HG02840 (cell line): ENCODE results near the gene WASF2.

Experiments used
- ATAC-seq: cut with Tn5 transposase; IDR thresholded peaks from one replicate; pipeline ENCODE4 v1.9.1; 2021; ENCODE audit warnings: mild to moderate bottlenecking, moderate library complexity, moderate number of reproducible peaks; ENCODE audit not compliant: unreplicated experiment, low FRiP score

The WASF2 gene

GRCh38 chr1:27522432-27523336 lies 32.7 kb upstream of the WASF2 start:
- ATAC-seq, result no peak

DNA sequence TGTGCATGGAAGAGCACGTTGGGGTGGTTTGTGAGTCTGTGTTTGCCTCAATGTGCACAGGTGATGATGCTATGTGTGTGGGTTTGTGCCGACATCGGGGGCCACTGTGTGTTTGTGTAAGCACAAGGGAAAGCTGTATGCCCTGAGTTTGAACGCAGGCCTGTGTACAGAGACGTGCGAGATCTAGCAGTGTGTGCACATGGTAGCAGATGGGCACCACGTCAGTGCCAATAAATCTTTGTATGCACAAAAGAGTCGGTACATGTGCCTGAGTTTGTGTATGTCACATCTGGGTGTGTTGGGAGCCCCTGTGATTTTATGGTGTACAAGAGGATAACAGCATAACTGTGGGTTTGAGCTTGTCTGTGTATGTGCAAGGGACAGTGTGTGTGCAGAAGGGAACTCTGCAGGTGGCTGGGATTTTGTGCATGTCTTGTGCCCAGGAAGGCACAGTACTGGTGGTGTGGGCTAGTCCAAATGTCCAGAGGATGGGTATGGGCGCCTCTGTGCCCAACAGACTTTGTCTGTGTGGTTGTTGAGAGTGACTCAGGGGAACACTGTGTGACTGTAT lies 32.0 kb upstream of the WASF2 start:
- ATAC-seq, result no peak

GRCh38 chr1:27521336-27521831 lies 31.4 kb upstream of the WASF2 start:
- no peak for ATAC-seq

- ATAC-seq, result no peak
Observed at GRCh38 chr1:27520651-27521050, 30.7 kb upstream of the WASF2 start.

DNA sequence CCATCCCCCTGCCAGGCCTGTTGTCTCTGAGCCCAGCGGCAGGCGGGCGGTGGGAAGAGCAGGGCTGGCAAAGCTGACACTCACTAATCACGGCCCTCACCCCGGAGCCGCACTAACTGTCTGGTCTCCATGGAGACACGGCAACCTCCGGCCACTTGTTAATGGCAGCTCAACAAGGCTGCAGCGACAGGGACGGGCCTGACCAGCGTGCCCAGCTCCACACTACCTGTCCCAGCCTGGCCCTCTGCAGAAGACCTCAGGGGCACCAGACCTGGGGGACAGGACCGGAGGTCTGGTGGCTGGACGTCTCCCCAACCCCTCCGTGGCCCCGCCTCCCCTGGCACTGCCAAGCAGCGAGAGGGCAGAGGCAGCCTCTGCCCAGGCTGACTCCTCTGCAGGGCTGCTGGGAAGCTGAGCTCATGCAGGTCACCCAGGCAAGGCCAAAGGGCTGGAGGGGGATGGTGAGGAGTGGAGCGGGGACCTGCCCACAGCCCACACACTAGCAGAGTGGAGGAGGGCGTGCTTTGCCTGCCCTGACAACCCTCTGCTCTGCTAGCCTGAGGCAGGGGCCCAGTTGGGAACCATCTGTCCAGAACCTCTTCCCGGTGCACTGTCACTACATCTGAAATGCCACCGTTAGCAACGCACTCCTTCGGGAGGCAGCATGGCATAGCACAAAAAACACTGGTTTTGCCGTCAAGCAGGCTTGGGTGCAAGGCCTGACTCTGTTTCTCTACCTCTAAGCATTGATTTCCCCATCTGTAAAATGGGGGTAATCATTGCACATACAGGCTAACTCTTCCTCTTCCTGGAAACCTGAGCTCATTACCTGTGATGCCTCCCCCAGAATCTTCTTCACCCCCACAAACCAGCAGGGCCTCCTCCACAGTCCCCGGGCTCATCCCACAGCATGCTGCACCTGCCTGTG lies 29.6 kb upstream of the WASF2 start:
- no peak for ATAC-seq

- no peak for ATAC-seq
Observed at GRCh38 chr1:27518808-27519207, 28.8 kb upstream of the WASF2 start.

DNA sequence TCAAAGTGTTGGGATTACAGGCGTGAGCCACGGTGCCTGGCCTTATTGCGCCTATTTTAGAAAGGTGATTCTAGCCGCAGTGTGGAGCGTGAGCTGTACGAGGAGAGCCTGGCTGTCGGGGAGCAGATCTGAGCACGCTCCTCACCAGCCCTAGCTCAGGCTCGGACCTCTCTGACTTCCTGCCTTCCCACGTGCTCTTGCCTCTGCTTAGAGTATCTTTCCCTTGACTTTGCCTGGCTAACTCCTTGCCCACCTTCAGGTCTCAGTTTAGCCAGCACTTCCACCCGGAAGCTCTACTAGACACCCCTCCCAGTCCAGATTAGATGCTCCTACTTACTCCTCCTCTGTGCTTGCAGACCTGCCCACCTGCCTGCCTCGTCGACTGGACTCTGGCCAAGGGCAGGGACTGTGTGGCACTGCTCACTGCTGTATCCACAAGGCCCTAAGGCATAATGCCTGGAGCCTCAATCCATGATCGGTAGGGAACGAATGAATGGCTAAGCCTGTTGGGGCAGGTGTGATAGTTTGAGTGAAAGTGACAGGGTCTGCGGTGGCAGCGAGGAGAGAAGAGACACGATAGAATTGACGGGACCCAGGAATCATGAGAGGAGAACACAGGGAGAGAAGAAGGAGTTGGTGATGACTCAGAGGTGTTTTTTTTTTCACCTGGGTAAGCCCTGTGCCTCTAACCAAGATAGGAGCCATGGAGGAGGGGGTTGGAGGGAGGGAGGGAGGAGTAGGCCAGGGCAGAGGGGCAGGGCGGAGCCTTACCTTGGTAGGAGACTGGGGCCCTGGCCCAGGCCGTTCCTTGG lies 28.1 kb upstream of the WASF2 start:
- no peak for ATAC-seq

- no peak for ATAC-seq
Observed at GRCh38 chr1:27517301-27517700, 27.3 kb upstream of the WASF2 start.

DNA sequence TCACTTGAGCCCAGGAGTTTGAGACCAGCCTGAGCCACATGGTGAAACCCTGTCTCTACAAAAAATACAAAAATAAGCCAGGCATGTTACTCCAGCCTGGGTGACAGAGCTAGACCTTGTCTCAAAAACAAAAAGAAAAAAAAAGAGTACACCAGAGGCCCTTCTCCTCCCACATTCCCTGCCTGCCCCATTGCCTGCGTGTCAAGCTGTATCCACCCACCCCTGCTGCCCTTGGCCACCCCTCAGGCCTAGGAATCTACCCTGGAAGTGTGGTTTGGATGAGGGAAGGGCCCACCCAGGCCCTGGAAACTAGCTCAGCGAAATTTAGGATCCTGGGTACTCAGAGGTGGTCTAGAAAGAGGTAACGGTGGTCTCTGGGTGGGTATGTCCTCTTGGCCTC lies 25.7 kb upstream of the WASF2 start:
- ATAC-seq, result no peak

GRCh38 chr1:27513958-27514357 lies 24.0 kb upstream of the WASF2 start:
- ATAC-seq, result no peak

DNA sequence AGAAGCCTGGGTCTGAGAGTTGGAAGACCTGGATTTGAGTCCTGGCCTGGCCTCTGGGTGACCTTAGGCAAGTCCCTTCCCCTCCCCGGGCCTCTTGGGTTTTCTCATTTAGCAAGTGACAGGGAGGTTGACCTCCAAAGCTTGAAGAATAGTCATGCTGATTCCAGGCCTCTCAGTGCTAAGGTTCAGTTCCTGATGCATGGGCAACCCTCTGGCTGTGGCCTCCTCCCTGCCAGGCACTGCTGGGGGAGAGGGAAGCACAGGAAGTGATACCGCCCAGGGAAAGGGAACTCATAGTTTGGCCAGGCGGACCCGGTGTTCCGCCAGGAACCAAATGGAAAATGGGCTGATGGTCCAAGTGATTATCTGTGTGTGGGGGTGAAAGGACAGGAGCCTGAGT lies 23.6 kb upstream of the WASF2 start:
- ATAC-seq, result no peak

GRCh38 chr1:27509127-27510080 lies 19.4 kb upstream of the WASF2 start:
- no peak for ATAC-seq

- no peak for ATAC-seq
Observed at GRCh38 chr1:27507960-27508665, 18.1 kb upstream of the WASF2 start.

DNA sequence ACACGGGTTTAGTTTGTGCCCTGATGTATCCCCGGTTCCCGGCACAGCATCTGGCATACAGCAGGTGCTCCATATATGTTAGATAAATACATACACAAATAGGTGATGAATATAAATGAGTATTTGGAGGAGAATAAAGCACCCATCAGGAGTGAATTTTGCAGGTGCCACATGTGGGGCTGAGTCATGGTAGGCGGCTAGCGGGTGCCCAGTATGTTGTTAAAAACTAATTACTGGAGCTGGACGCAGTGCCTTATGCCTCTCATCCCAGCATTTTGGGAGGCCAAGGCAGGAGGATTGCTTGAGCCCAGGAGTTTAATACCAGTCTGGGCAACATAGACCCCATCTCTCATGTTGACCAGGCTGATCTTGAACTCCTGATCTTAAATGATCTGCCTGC lies 16.7 kb upstream of the WASF2 start:
- ATAC-seq, result no peak

GRCh38 chr1:27505420-27505680 lies 15.4 kb upstream of the WASF2 start:
- no peak for ATAC-seq

DNA sequence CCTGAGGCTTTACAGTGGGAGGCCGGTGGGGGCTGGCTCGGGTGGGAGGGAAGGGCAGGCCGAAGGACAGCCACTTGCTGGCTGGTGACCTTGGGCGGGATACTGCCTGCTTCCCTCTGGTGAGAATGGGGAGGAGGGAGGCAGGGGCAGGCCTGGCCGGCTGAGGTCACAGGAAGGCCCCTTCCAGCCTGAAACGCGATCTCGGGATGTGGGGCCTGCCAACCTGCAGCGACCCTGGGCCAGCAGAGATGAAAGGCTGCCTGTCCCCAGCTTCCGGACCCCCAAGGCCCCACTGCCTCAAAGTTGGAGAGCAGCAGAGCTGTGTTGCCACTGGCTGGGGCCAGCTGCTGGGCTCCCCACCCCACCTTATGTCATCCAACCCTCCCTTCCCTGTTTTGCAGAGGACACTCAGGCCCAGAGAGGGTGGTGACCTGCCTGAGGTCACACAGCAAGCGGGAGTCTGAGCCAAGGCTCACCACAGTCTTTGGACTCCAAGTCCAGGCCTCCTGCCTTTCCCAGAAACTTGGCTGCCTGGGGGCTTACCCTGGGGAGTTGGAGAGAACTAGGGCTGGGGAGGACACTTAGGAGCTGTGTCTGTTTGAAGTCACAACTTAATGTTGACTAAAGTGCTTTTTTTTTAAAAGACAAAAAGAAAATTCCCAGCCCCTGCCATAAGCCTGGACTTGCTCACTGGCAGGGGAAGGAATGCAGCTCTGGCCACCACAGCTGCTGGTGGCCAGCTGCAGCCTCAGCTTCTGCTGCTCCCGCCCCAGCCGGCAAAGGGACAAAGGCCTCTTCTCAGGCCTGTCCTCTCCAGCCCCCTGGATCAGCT lies 14.8 kb upstream of the WASF2 start:
- ATAC-seq, result no peak

DNA sequence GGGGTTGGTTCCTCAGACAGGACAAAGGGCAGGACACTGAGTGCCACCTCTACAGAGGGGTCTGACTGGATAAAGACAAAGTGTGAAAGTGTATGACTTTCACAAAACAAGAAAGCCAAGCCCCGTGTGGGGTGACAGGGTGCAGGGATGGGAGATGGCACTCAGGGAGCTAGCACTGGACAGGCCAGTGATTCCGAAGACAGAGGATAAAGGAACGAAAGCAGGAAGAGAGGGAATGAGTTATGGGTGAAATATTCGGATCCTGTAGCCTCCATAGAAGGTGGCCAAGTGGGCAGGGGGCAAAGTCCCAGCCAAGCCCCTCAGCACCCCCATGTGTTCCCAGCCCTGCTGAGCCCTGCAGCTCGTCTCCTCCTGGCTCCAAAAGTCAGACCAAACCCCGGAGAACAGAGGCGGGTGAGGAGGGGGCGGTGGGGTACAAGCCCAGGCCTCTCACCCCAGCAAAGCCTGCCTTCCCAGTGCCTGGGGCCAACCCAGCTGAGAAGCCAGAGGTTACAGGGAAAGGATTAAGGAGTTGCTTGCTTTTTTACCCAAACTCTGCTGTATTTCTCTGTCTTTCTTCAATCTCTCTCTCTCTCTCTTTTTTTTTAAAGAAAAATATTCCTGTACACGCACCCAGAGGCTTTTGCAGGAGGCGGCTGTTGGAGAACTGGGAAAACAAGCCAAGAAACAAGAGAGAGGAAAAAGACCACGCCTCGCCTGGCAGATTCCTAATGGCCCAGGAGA lies 14.0 kb upstream of the WASF2 start:
- no peak for ATAC-seq
